Common myeloid progenitor, CD34-positive (primary cell): ENCODE data around the gene DBNL.

Experiments
- CTCF ChIA-PET: fragments of 350-600 bp; sonication (Branson Sonifier 250); formaldehyde crosslinking; loops from one replicate; lab custom pipeline; 2021; ENCODE audit warnings: antibody characterized with exemption; lab: Charles Lee
- POLR2A ChIA-PET: fragments of 350-600 bp; sonication (Branson Sonifier 250); formaldehyde crosslinking; loops from one replicate; lab custom pipeline; 2021; ENCODE audit warnings: antibody characterized with exemption; lab: Charles Lee
- DNase-seq, 3 donors: peaks; one replicate each; pipeline versions ENCODE4 v3.0.0 to v3.0.0-alpha.2; 2013
- H3K27ac ChIP-seq, 2 experiments: 1 replicate in 1 of 2; 2 replicates in 1 of 2; pipeline ENCODE4 v1.7.0; 2013; ENCODE audit warnings: inconsistent platforms in 2 of 2, low read length in 2 of 2, mild to moderate bottlenecking in 2 of 2, low read depth in 1 of 2, moderate library complexity in 1 of 2; ENCODE audit not compliant: severe bottlenecking in 2 of 2, insufficient read depth in 1 of 2, poor library complexity in 1 of 2
- H3K27me3 ChIP-seq, 5 experiments: replicated peaks in 2 of 5; 1 replicate in 3 of 5; 2 replicates in 2 of 5; pipeline versions ENCODE4 v1.6.1 to v1.7.0; 2013; ENCODE audit warnings: low read length in 4 of 5, mild to moderate bottlenecking in 2 of 5, moderate library complexity in 2 of 5, inconsistent platforms in 1 of 5; ENCODE audit not compliant: insufficient read depth in 5 of 5, control insufficient read depth in 4 of 5
- H3K36me3 ChIP-seq, 4 experiments: 1 replicate in 2 of 4; 2 replicates in 2 of 4; pipeline versions ENCODE4 v1.6.1 to v1.7.0; 2013; ENCODE audit warnings: low read length in 3 of 4, control low read depth in 1 of 4, mild to moderate bottlenecking in 1 of 4; ENCODE audit not compliant: control insufficient read depth in 4 of 4, insufficient read depth in 4 of 4
- H3K4me1 ChIP-seq, 4 experiments: 1 replicate in 3 of 4; 2 replicates in 1 of 4; pipeline versions ENCODE4 v1.6.1 to v1.7.1; 2013; ENCODE audit warnings: low read length in 3 of 4, mild to moderate bottlenecking in 3 of 4, control low read depth in 1 of 4, inconsistent platforms in 1 of 4, moderate library complexity in 1 of 4; ENCODE audit not compliant: control insufficient read depth in 4 of 4, insufficient read depth in 4 of 4; ENCODE audit errors: control extremely low read depth in 1 of 4
- H3K4me3 ChIP-seq, 7 experiments: 1 replicate in 4 of 7; 2 replicates in 3 of 7; pipeline versions ENCODE4 v1.5.1 to v1.7.0; 2013; ENCODE audit warnings: mild to moderate bottlenecking in 7 of 7, low read length in 6 of 7, moderate library complexity in 6 of 7, inconsistent platforms in 2 of 7, low read depth in 2 of 7, control low read depth in 1 of 7; ENCODE audit not compliant: insufficient read depth in 4 of 7, control insufficient read depth in 1 of 7; ENCODE audit errors: extremely low read depth in 1 of 7
- H3K9me3 ChIP-seq, 5 experiments: 1 replicate in 4 of 5; 2 replicates in 1 of 5; pipeline versions ENCODE4 v1.6.1 to v1.7.1; 2013; ENCODE audit warnings: low read length in 4 of 5, mild to moderate bottlenecking in 2 of 5, inconsistent platforms in 1 of 5, low read depth in 1 of 5, moderate library complexity in 1 of 5; ENCODE audit not compliant: control insufficient read depth in 4 of 5, insufficient read depth in 2 of 5; ENCODE audit errors: control extremely low read depth in 1 of 5
- WGBS: methylation state at CpG from one replicate; pipeline ENCODE4 v1.1.5; 2013; ENCODE audit not compliant: insufficient coverage; 5-methylcytosine and 5-hydroxymethylcytosine counted together

DBNL gene

DNA sequence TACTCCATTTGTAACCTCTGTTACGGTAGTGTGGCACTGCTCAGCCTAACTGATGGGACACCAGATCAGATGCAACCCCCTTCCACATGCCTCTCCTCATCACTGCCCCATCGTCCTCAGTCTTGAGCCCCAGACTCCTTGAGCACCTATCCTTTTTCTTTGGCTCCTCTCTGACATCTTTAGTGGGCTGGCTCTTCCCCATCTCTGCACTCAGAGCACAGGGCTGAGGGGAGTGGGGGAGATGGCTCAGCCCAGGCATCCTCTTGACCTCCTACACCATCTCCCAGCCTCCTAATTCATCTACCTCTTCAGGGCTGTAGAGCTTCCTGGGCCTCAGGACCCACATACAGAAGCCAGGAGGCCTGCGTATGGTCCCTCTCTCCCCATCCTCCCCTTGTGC lies 39.3 kb downstream of the DBNL start:
- Histone ChIP-seq H3K27me3 (no peaks in the 10 kb centered on the region), H3K4me3 (no peak overlapping the region), H3K36me3 (peaks cover 0 to 22% (median 12%) of the 10 kb centered on the region in 4 experiments), H3K4me1 (peaks cover 3 to 18% (median 13%) of the 10 kb centered on the region in 4 experiments), H3K9me3 (no peaks in the 10 kb centered on the region), H3K27ac (no peak overlapping the region)
- POLR2A ChIA-PET, result no interaction called here
- 100% methylated on average over 2 of the region's 3 CpGs for WGBS
- DNase-seq, result no peak
- CTCF ChIA-PET, result interaction anchor here (0.8 kb wide), 1 partner anchor 9 kb away, joined by 3 read pairs; no protein-coding TSS in a partner anchor

DNA sequence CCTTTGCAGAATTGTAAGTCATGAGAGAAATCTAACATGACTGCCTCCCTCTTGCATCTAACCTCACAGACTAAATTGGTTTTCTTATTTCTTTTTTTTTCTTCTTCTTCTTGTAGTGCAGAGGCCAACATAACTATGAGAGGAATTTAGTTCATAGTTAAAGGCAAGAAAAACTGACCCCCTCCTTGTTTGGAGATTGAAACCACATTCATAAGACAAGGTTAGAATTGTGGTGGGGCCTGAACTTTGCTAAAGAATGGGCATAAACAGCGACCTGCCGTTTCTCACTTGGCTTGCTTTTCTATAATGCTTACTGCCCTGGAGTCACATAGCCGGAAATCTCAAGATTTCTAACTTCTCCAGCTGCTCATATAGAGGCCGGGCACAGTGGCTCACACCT lies 40.2 kb downstream of the DBNL start:
- H3K27me3 ChIP-seq, result no peaks in the 10 kb centered on the region
- peaks cover 0 to 14% (median 7%) of the 10 kb centered on the region in 4 experiments for H3K36me3 ChIP-seq
- no peak overlapping the region for H3K27ac ChIP-seq
- no peak overlapping the region for H3K4me3 ChIP-seq
- H3K9me3 ChIP-seq, result no peaks in the 10 kb centered on the region
- WGBS, result 86% methylated on average over 4 of the region's 4 CpGs
- POLR2A ChIA-PET, result no interaction called here
- peaks cover 3 to 18% (median 13%) of the 10 kb centered on the region in 4 experiments for H3K4me1 ChIP-seq
- CTCF ChIA-PET, result interaction anchor here (1.3 to 1.9 kb wide), 2 partner anchors 18 to 21 kb away, joined by 3 to 4 read pairs; no protein-coding TSS in a partner anchor
- DNase-seq, result no peak

DNA sequence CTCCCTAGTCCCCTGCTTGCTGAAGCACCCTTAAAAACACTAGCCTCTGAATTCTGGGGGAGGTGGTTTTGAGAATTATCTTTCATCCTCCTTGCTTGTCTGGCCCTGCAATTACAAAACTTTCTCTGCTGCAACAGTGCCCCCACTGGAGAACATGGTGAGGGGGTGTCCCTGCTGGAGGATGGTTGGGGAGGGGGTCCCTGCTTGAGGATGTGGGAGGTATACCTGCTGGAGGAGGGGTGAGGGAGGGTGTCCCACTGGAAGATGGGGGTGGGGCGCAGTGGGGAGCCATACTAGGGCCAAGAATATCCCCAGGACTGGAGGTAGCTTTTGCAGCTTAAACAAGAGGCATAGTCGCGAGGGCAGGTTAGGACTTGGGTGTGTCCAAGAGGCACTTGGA lies 41.0 kb downstream of the DBNL start:
- no peaks in the 10 kb centered on the region for H3K9me3 ChIP-seq
- no peak overlapping the region for H3K27ac ChIP-seq
- POLR2A ChIA-PET, result no interaction called here
- no peak overlapping the region for H3K4me3 ChIP-seq
- peaks cover 0 to 5% (median under 1%) of the 10 kb centered on the region in 4 experiments for H3K36me3 ChIP-seq
- peak in 1 of 3 donors; percentile 27 for DNase-seq
- WGBS, result 100% methylated on average over 3 of the region's 3 CpGs
- H3K4me1 ChIP-seq, result peaks cover 3 to 18% (median 13%) of the 10 kb centered on the region in 4 experiments
- no peaks in the 10 kb centered on the region for H3K27me3 ChIP-seq
- CTCF ChIA-PET, result interaction anchor here (1.3 to 1.9 kb wide), 3 partner anchors 12 to 22 kb away, joined by 3 to 6 read pairs (median 4); no protein-coding TSS in a partner anchor

DNA sequence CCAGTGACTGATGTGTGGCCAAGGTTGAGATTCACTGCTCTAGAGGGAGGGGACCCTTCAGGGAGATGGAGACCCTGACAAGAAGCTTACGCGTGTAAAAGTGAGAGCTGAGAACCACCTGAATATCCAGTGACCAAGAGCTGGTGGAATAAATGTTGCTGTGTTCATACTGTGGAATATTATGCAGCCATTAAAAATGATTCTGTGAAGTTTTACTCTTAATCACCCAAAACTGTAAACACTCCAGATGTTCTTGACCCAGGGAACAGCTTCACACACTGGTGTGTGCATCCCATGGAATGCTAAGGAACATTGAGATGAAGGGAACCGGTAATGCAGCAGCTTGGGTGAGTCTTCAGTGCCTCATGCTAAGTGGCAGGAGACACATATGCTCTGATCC lies 42.1 kb downstream of the DBNL start:
- Histone ChIP-seq H3K36me3 (no peaks in the 10 kb centered on the region), H3K4me3 (no peak overlapping the region), H3K9me3 (no peaks in the 10 kb centered on the region), H3K27me3 (no peaks in the 10 kb centered on the region), H3K27ac (no peak overlapping the region), H3K4me1 (peaks cover 0 to 9% (median 4%) of the 10 kb centered on the region in 4 experiments)
- POLR2A ChIA-PET, result no interaction called here
- no peak for DNase-seq
- CTCF ChIA-PET, result interaction anchor here (1.0 to 1.5 kb wide), 2 partner anchors 11 to 16 kb away, joined by 3 to 6 read pairs; no protein-coding TSS in a partner anchor
- WGBS, result 91% methylated on average over 1 of the region's 3 CpGs

DNA sequence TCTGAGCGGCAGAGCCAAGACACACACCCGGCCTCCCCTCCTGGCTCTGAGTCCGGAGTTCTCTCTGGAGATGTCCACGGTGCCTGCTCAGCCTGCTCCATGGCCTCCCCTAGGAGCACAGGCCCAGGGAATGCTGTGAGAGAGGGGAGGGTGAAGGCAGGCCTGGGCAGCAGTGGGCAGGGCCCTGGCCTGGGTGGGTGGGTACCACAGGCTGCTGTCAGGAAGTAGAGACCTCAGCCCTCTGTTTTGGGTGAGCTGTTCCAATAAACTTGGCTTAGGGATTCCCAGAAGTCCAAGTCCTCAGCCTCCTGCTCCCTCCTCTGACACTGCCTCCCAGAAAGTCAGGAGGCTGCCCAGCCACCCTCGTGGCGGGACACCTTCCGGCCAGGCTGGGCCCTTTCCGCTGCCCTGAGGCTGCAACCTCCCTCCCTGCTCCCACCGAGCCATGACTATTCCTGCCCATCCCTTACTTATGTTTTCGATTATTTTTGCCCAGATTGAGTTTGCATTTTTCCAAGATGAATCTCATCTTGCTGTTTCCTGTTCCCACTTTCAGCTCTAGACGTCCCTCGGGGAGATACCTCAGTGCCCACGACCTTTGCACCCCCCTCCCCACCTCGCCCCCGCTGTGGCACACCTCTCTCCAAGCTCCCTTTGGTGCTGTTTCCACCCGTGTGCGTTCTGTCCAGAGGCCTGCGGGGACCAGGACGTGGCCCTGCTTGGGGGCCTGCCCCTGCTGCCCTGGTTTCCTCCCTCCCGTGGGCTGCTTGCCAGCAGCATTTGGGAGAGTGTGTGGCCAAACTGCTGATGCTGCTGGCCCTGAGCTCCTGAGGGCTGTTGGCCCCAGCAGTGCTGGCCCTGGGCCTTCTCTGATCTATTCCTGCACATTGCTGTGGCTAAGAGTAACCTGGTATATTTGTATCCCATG lies 43.7 kb downstream of the DBNL start:
- no peaks in the 10 kb centered on the region for H3K36me3 ChIP-seq
- 90% methylated on average over 16 of the region's 20 CpGs for WGBS
- H3K4me1 ChIP-seq, result peaks cover 0 to under 1% (median 0%) of the 10 kb centered on the region in 4 experiments
- H3K9me3 ChIP-seq, result no peaks in the 10 kb centered on the region
- no peaks in the 10 kb centered on the region for H3K27me3 ChIP-seq
- H3K4me3 ChIP-seq, result no peak overlapping the region
- no peak for DNase-seq
- ChIA-PET POLR2A (no interaction called here), CTCF (interaction anchor here (1.0 to 1.5 kb wide), 5 partner anchors 9 to 14 kb away, joined by 3 to 4 read pairs (median 3); no protein-coding TSS in a partner anchor)
- H3K27ac ChIP-seq, result no peak overlapping the region

DNA sequence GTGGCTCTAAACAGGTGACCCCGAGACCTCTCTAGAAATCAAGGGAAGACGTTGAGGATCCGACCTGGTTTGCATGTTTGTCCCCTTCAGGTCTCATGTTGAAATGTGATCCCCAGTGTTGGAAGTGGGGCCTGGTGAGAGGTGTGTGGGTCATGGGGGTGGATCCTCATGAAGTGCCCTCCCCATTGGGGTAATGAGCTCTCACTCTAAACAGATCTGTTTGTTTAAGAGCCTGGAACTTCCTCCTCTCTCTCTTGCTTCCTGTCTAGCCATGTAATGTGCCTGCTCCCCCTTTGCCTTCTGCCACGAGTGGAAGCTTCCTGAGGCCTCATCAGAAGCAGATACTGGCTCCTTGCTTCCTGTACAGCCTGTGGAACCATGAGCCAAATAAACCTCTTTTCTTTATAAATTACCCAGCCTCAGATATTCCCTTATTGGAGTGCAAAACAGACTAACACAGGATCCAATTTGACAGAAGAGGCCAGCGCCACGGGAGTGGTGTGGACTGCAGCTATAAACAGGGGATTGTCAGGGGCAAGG lies 48.7 kb downstream of the DBNL start:
- ChIA-PET CTCF (interaction anchor here (0.9 to 1.5 kb wide), 3 partner anchors 9 to 103 kb away, joined by 3 read pairs; no protein-coding TSS in a partner anchor), POLR2A (no interaction called here)
- Histone ChIP-seq H3K27ac (no peak overlapping the region), H3K9me3 (no peaks in the 10 kb centered on the region), H3K4me3 (no peak overlapping the region), H3K27me3 (no peaks in the 10 kb centered on the region), H3K36me3 (no peaks in the 10 kb centered on the region), H3K4me1 (peaks cover 6 to 18% (median 14%) of the 10 kb centered on the region in 4 experiments)
- 63% methylated on average over 3 of the region's 6 CpGs for WGBS
- no peak for DNase-seq
